HG02798 (cell line): Measurements from ENCODE around the gene SCAPER.

ENCODE experiments used
- ATAC-seq: cut with Tn5 transposase; IDR thresholded peaks from one replicate; pipeline ENCODE4 v1.9.1; 2021; ENCODE audit warnings: mild to moderate bottlenecking; ENCODE audit not compliant: unreplicated experiment, poor library complexity

The SCAPER gene

GRCh38 chr15:76682833-76683232, 222.3 kb downstream of the SCAPER start:
- ATAC-seq = no peak

GRCh38 chr15:76682259-76682658, 222.9 kb downstream of the SCAPER start:
- ATAC-seq = no peak

GRCh38 chr15:76678766-76679165, 226.4 kb downstream of the SCAPER start:
- no peak for ATAC-seq

GRCh38 chr15:76674883-76675282, 230.3 kb downstream of the SCAPER start:
- no peak for ATAC-seq

- no peak for ATAC-seq
Observed at GRCh38 chr15:76669521-76670207, 235.5 kb downstream of the SCAPER start.

GRCh38 chr15:76668900-76669299, 236.2 kb downstream of the SCAPER start:
- ATAC-seq = no peak

- ATAC-seq = no peak
Observed at GRCh38 chr15:76667943-76668715, 237.0 kb downstream of the SCAPER start.

- no peak for ATAC-seq
Observed at GRCh38 chr15:76664895-76665294, 240.2 kb downstream of the SCAPER start.

- ATAC-seq = no peak
Observed at GRCh38 chr15:76664411-76664810, 240.7 kb downstream of the SCAPER start.

- no peak for ATAC-seq
Observed at GRCh38 chr15:76663529-76663928, 241.6 kb downstream of the SCAPER start.

GRCh38 chr15:76648732-76649444, 256.3 kb downstream of the SCAPER start:
- ATAC-seq = no peak

- ATAC-seq = no peak
Observed at GRCh38 chr15:76647612-76648011, 257.5 kb downstream of the SCAPER start.

- ATAC-seq = no peak
Observed at GRCh38 chr15:76644646-76645045, 260.5 kb downstream of the SCAPER start.

- no peak for ATAC-seq
Observed at GRCh38 chr15:76642671-76643070, 262.5 kb downstream of the SCAPER start.

GRCh38 chr15:76637166-76637565, 268.0 kb downstream of the SCAPER start:
- no peak for ATAC-seq

- ATAC-seq = no peak
Observed at GRCh38 chr15:76636059-76636458, 269.1 kb downstream of the SCAPER start.

GRCh38 chr15:76626611-76627010, 278.5 kb downstream of the SCAPER start:
- ATAC-seq = no peak

- ATAC-seq = no peak
Observed at GRCh38 chr15:76625267-76625666, 279.9 kb downstream of the SCAPER start.

- ATAC-seq = no peak
Observed at GRCh38 chr15:76614725-76615124, 290.4 kb downstream of the SCAPER start.

- no peak for ATAC-seq
Observed at GRCh38 chr15:76588811-76589747, 316.1 kb downstream of the SCAPER start.
